Measurements from ENCODE around the gene FOXO3.

The FOXO3 gene

GRCh38 chr6:108596956-108597355, 36.2 kb downstream of the FOXO3 start:
- Histone ChIP-seq H3K4me1 (ENCODE audit: control insufficient read depth, insufficient read depth, low read length) (peaks cover 49% of the 10 kb centered on the region), H3K9ac (ENCODE audit: low read length) (no peak overlapping the region), H3K27me3 (ENCODE audit: control insufficient read depth, insufficient read depth, low read length) (no peaks in the 10 kb centered on the region), H3K4me3 (ENCODE audit: low read length) (no peak overlapping the region), H3K36me3 (ENCODE audit: control insufficient read depth, insufficient read depth, low read length) (no peaks in the 10 kb centered on the region), H3K27ac (ENCODE audit: low read depth, low read length) (no peak overlapping the region)

- Histone ChIP-seq H3K27ac (ENCODE audit: low read depth, low read length) (peak overlapping the region; percentile 75), H3K4me1 (ENCODE audit: control insufficient read depth, insufficient read depth, low read length) (peaks cover 42% of the 10 kb centered on the region), H3K4me3 (ENCODE audit: low read length) (no peak overlapping the region), H3K36me3 (ENCODE audit: control insufficient read depth, insufficient read depth, low read length) (no peaks in the 10 kb centered on the region), H3K27me3 (ENCODE audit: control insufficient read depth, insufficient read depth, low read length) (no peaks in the 10 kb centered on the region), H3K9ac (ENCODE audit: low read length) (no peak overlapping the region)
Measured at GRCh38 chr6:108597572-108598304, 37.0 kb downstream of the FOXO3 start.

- Histone ChIP-seq H3K36me3 (ENCODE audit: control insufficient read depth, insufficient read depth, low read length) (no peaks in the 10 kb centered on the region), H3K4me1 (ENCODE audit: control insufficient read depth, insufficient read depth, low read length) (peaks cover 41% of the 10 kb centered on the region), H3K27ac (ENCODE audit: low read depth, low read length) (peak overlapping the region; percentile 75), H3K9ac (ENCODE audit: low read length) (no peak overlapping the region), H3K27me3 (ENCODE audit: control insufficient read depth, insufficient read depth, low read length) (no peaks in the 10 kb centered on the region), H3K4me3 (ENCODE audit: low read length) (no peak overlapping the region)
Measured at GRCh38 chr6:108598305-108598863, 37.7 kb downstream of the FOXO3 start.

- no peak overlapping the region for H3K27ac ChIP-seq (ENCODE audit: low read depth, low read length)
- H3K27me3 ChIP-seq (ENCODE audit: control insufficient read depth, insufficient read depth, low read length): no peaks in the 10 kb centered on the region
- H3K4me1 ChIP-seq (ENCODE audit: control insufficient read depth, insufficient read depth, low read length): peaks cover 22% of the 10 kb centered on the region
- H3K9ac ChIP-seq (ENCODE audit: low read length): no peak overlapping the region
- H3K36me3 ChIP-seq (ENCODE audit: control insufficient read depth, insufficient read depth, low read length): no peaks in the 10 kb centered on the region
- H3K4me3 ChIP-seq (ENCODE audit: low read length): no peak overlapping the region
Measured at GRCh38 chr6:108604156-108604555, 43.4 kb downstream of the FOXO3 start.

GRCh38 chr6:108606250-108606690, 45.6 kb downstream of the FOXO3 start:
- peak overlapping the region; percentile 2 for H3K27ac ChIP-seq (ENCODE audit: low read depth, low read length)
- peaks cover 28% of the 10 kb centered on the region for H3K4me1 ChIP-seq (ENCODE audit: control insufficient read depth, insufficient read depth, low read length)
- no peak overlapping the region for H3K9ac ChIP-seq (ENCODE audit: low read length)
- H3K4me3 ChIP-seq (ENCODE audit: low read length): no peak overlapping the region
- H3K27me3 ChIP-seq (ENCODE audit: control insufficient read depth, insufficient read depth, low read length): no peaks in the 10 kb centered on the region
- H3K36me3 ChIP-seq (ENCODE audit: control insufficient read depth, insufficient read depth, low read length): no peaks in the 10 kb centered on the region

- Histone ChIP-seq H3K36me3 (ENCODE audit: control insufficient read depth, insufficient read depth, low read length) (no peaks in the 10 kb centered on the region), H3K4me3 (ENCODE audit: low read length) (no peak overlapping the region), H3K27me3 (ENCODE audit: control insufficient read depth, insufficient read depth, low read length) (no peaks in the 10 kb centered on the region), H3K9ac (ENCODE audit: low read length) (no peak overlapping the region), H3K4me1 (ENCODE audit: control insufficient read depth, insufficient read depth, low read length) (peaks cover 28% of the 10 kb centered on the region), H3K27ac (ENCODE audit: low read depth, low read length) (peak overlapping the region; percentile 71)
Measured at GRCh38 chr6:108608453-108609275, 47.9 kb downstream of the FOXO3 start.

GRCh38 chr6:108609276-108609769, 48.6 kb downstream of the FOXO3 start:
- H3K27ac ChIP-seq (ENCODE audit: low read depth, low read length): peak overlapping the region; percentile 71
- H3K36me3 ChIP-seq (ENCODE audit: control insufficient read depth, insufficient read depth, low read length): no peaks in the 10 kb centered on the region
- no peak overlapping the region for H3K4me3 ChIP-seq (ENCODE audit: low read length)
- no peaks in the 10 kb centered on the region for H3K27me3 ChIP-seq (ENCODE audit: control insufficient read depth, insufficient read depth, low read length)
- no peak overlapping the region for H3K9ac ChIP-seq (ENCODE audit: low read length)
- peaks cover 28% of the 10 kb centered on the region for H3K4me1 ChIP-seq (ENCODE audit: control insufficient read depth, insufficient read depth, low read length)

GRCh38 chr6:108610270-108610839, 49.6 kb downstream of the FOXO3 start:
- Histone ChIP-seq H3K9ac (ENCODE audit: low read length) (no peak overlapping the region), H3K27me3 (ENCODE audit: control insufficient read depth, insufficient read depth, low read length) (no peaks in the 10 kb centered on the region), H3K36me3 (ENCODE audit: control insufficient read depth, insufficient read depth, low read length) (no peaks in the 10 kb centered on the region), H3K27ac (ENCODE audit: low read depth, low read length) (peak overlapping the region; percentile 10), H3K4me3 (ENCODE audit: low read length) (no peak overlapping the region), H3K4me1 (ENCODE audit: control insufficient read depth, insufficient read depth, low read length) (peaks cover 28% of the 10 kb centered on the region)

- Histone ChIP-seq H3K36me3 (ENCODE audit: control insufficient read depth, insufficient read depth, low read length) (no peaks in the 10 kb centered on the region), H3K27me3 (ENCODE audit: control insufficient read depth, insufficient read depth, low read length) (no peaks in the 10 kb centered on the region), H3K4me1 (ENCODE audit: control insufficient read depth, insufficient read depth, low read length) (peaks cover 28% of the 10 kb centered on the region), H3K27ac (ENCODE audit: low read depth, low read length) (no peak overlapping the region), H3K4me3 (ENCODE audit: low read length) (no peak overlapping the region), H3K9ac (ENCODE audit: low read length) (no peak overlapping the region)
Measured at GRCh38 chr6:108610957-108611586, 50.4 kb downstream of the FOXO3 start.

- no peak overlapping the region for H3K4me3 ChIP-seq (ENCODE audit: low read length)
- H3K27me3 ChIP-seq (ENCODE audit: control insufficient read depth, insufficient read depth, low read length): no peaks in the 10 kb centered on the region
- H3K27ac ChIP-seq (ENCODE audit: low read depth, low read length): no peak overlapping the region
- H3K9ac ChIP-seq (ENCODE audit: low read length): no peak overlapping the region
- H3K36me3 ChIP-seq (ENCODE audit: control insufficient read depth, insufficient read depth, low read length): no peaks in the 10 kb centered on the region
- peaks cover 27% of the 10 kb centered on the region for H3K4me1 ChIP-seq (ENCODE audit: control insufficient read depth, insufficient read depth, low read length)
Measured at GRCh38 chr6:108612852-108613251, 52.1 kb downstream of the FOXO3 start.

- Histone ChIP-seq H3K27ac (ENCODE audit: low read depth, low read length) (no peak overlapping the region), H3K4me3 (ENCODE audit: low read length) (no peak overlapping the region), H3K9ac (ENCODE audit: low read length) (no peak overlapping the region), H3K27me3 (ENCODE audit: control insufficient read depth, insufficient read depth, low read length) (no peaks in the 10 kb centered on the region), H3K4me1 (ENCODE audit: control insufficient read depth, insufficient read depth, low read length) (peaks cover 27% of the 10 kb centered on the region), H3K36me3 (ENCODE audit: control insufficient read depth, insufficient read depth, low read length) (no peaks in the 10 kb centered on the region)
Measured at GRCh38 chr6:108616544-108616943, 55.8 kb downstream of the FOXO3 start.

- H3K9ac ChIP-seq (ENCODE audit: low read length): no peak overlapping the region
- no peak overlapping the region for H3K27ac ChIP-seq (ENCODE audit: low read depth, low read length)
- H3K4me3 ChIP-seq (ENCODE audit: low read length): no peak overlapping the region
- peaks cover 27% of the 10 kb centered on the region for H3K4me1 ChIP-seq (ENCODE audit: control insufficient read depth, insufficient read depth, low read length)
- H3K36me3 ChIP-seq (ENCODE audit: control insufficient read depth, insufficient read depth, low read length): no peaks in the 10 kb centered on the region
- no peaks in the 10 kb centered on the region for H3K27me3 ChIP-seq (ENCODE audit: control insufficient read depth, insufficient read depth, low read length)
Measured at GRCh38 chr6:108616973-108617372, 56.3 kb downstream of the FOXO3 start.

All from rectal smooth muscle tissue (tissue), 1 donor.